Hematopoietic multipotent progenitor cell (in vitro differentiated cells): ENCODE data around the gene BABAM2. TPM values are rescaled to one million over a fixed set of nuclear protein-coding genes. Genes with fewer than 3 reads are reported as not detected.

Experiments used
- DNase-seq, 3 donors: peaks; one replicate each; pipeline ENCODE4 v3.0.0-alpha.2; 2011 to 2015; ENCODE audit warnings: low read depth in 2 of 3, low spot score in 2 of 3
- total RNA-seq: library from RNA; depleted of rRNA; stranded (reverse); fragments of >200 nt; gene quantifications from one replicate; pipeline ENCODE4 v1.2.3, GENCODE V29; 2012

BABAM2 gene
- total RNA-seq, 1 donor: 26.9 TPM

GRCh38 chr2:28291811-28292440 is 401.4 kb downstream of the BABAM2 start:
- no peak for DNase-seq

GRCh38 chr2:28292491-28292890 is 402.0 kb downstream of the BABAM2 start:
- DNase-seq: no peak

- no peak for DNase-seq
Observed at GRCh38 chr2:28293416-28293815, 402.9 kb downstream of the BABAM2 start.

- no peak for DNase-seq
Observed at GRCh38 chr2:28294451-28294850, 403.9 kb downstream of the BABAM2 start.

GRCh38 chr2:28296243-28296642 is 405.7 kb downstream of the BABAM2 start:
- DNase-seq: no peak

- DNase-seq: no peak
Observed at GRCh38 chr2:28296904-28297303, 406.4 kb downstream of the BABAM2 start.

- no peak for DNase-seq
Observed at GRCh38 chr2:28297531-28297930, 407.0 kb downstream of the BABAM2 start.

GRCh38 chr2:28298406-28298805 is 407.9 kb downstream of the BABAM2 start:
- no peak for DNase-seq

- DNase-seq: no peak
Observed at GRCh38 chr2:28300485-28301341, 410.2 kb downstream of the BABAM2 start.

GRCh38 chr2:28305202-28305601 is 414.7 kb downstream of the BABAM2 start:
- DNase-seq: peak in 1 of 3 donors; percentile 10

- DNase-seq: no peak
Observed at GRCh38 chr2:28310107-28310506, 419.6 kb downstream of the BABAM2 start.

GRCh38 chr2:28311660-28312249 is 421.2 kb downstream of the BABAM2 start:
- no peak for DNase-seq

- no peak for DNase-seq
Observed at GRCh38 chr2:28312307-28313219, 422.0 kb downstream of the BABAM2 start.

- DNase-seq: no peak
Observed at GRCh38 chr2:28313220-28313784, 422.8 kb downstream of the BABAM2 start.

GRCh38 chr2:28314968-28315367 is 424.4 kb downstream of the BABAM2 start:
- no peak for DNase-seq

GRCh38 chr2:28316546-28317335 is 426.2 kb downstream of the BABAM2 start:
- no peak for DNase-seq

- DNase-seq: no peak
Observed at GRCh38 chr2:28317390-28317789, 426.9 kb downstream of the BABAM2 start.

- DNase-seq: no peak
Observed at GRCh38 chr2:28318023-28318422, 427.5 kb downstream of the BABAM2 start.

GRCh38 chr2:28318462-28319117 is 428.1 kb downstream of the BABAM2 start:
- DNase-seq: no peak
